Activated CD8-positive, alpha-beta T cell treated with anti-CD3 and anti-CD28 coated beads for 36 hours (primary cell): ENCODE data around the gene ZC3HAV1L. TPM values are rescaled to one million over a fixed set of nuclear protein-coding genes. Genes with fewer than 3 reads are reported as not detected.
"Not testable (repeated sequence)": the region's sequence is repeated elsewhere in the genome, so short reads cannot be mapped to it uniquely, and the experiment has no call there.

Source experiments
- ATAC-seq: fragments of 200-7000 bp; cut with Tn5 transposase; one replicate; pipeline ENCODE4 v1.10.0; 2021; ENCODE audit warnings: mild to moderate bottlenecking, moderate library complexity
- CTCF ChIA-PET: fragments of 350-600 bp; sonication (Branson Sonifier 250); formaldehyde crosslinking; loops from one replicate; lab custom pipeline; 2021; ENCODE audit warnings: antibody characterized with exemption; lab: Charles Lee
- POLR2A ChIA-PET: fragments of 350-600 bp; sonication (Branson Sonifier 250); formaldehyde crosslinking; loops from one replicate; lab custom pipeline; 2021; ENCODE audit warnings: antibody characterized with exemption; lab: Charles Lee
- DNase-seq: peaks from one replicate; pipeline ENCODE4 v3.0.0-alpha.2; 2020
- H3K27ac Mint-ChIP-seq: one replicate; pipeline ENCODE4 v1.8.0; 2021; ENCODE audit warnings: mild to moderate bottlenecking, mixed read lengths
- H3K27me3 Mint-ChIP-seq: one replicate; pipeline ENCODE4 v1.8.0; 2021; ENCODE audit warnings: mixed read lengths
- H3K36me3 Mint-ChIP-seq: one replicate; pipeline ENCODE4 v1.8.0; 2021; ENCODE audit warnings: low read depth, mixed read lengths
- H3K4me1 Mint-ChIP-seq: one replicate; pipeline ENCODE4 v1.8.0; 2021; ENCODE audit warnings: low read depth, mixed read lengths
- H3K4me3 Mint-ChIP-seq: one replicate; pipeline ENCODE4 v1.8.0; 2021; ENCODE audit warnings: mild to moderate bottlenecking, moderate library complexity, mixed read lengths
- H3K9me3 Mint-ChIP-seq: one replicate; pipeline ENCODE4 v1.8.0; 2021; ENCODE audit warnings: mixed read lengths
- intact Hi-C: fragments of 100-400 bp; cut with micrococcal nuclease; formaldehyde crosslinking; loops from one replicate; pipeline ENCODE4 v1.10.0; 2022
- total RNA-seq, 2 experiments: library from RNA; stranded (reverse); gene quantifications; one replicate each; pipeline ENCODE4 v1.2.3, GENCODE V29; 2021
- TF ChIP-seq, protein P1 (sequence below): fragments of 200-600 bp; IDR thresholded peaks from one replicate; pipeline ENCODE4 v1.8.0; 2022; ENCODE audit warnings: antibody characterized with exemption, mild to moderate bottlenecking

Gene ZC3HAV1L
- total RNA-seq, 2 experiments from 2014 or later: 19.9 TPM

DNA sequence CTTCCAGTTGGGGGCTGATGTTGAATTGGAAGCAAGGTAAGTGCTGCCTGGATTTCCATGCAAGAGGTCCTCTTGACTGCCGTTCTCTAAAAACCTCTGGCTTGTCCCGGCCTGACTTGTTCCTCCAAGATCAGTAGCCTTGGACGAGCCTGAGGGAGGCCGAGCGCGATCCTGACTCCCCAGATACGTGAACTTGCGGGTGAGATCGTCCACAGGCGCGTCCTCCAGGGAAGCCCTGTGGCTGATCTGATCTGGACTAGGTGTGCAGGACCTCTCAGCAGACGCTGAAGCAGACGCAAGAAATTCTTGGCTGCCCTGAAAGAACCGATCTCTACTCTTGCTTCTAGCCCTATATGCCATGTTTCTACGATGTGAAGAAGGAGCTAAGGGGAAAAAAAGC, 44.0 kb upstream of the ZC3HAV1L start:
- peaks cover 88% of the 10 kb centered on the region for H3K36me3 Mint-ChIP-seq
- POLR2A ChIA-PET: interaction anchor here (0.8 to 3.2 kb wide), 4 partner anchors 8 to 177 kb away, joined by 3 to 10 read pairs (median 5); no protein-coding TSS in a partner anchor
- no peak for DNase-seq
- peak overlapping the region; percentile 91 for H3K27ac Mint-ChIP-seq
- no peaks in the 10 kb centered on the region for H3K9me3 Mint-ChIP-seq
- peaks cover 76% of the 10 kb centered on the region for H3K4me1 Mint-ChIP-seq
- TF ChIP-seq, protein P1, sequence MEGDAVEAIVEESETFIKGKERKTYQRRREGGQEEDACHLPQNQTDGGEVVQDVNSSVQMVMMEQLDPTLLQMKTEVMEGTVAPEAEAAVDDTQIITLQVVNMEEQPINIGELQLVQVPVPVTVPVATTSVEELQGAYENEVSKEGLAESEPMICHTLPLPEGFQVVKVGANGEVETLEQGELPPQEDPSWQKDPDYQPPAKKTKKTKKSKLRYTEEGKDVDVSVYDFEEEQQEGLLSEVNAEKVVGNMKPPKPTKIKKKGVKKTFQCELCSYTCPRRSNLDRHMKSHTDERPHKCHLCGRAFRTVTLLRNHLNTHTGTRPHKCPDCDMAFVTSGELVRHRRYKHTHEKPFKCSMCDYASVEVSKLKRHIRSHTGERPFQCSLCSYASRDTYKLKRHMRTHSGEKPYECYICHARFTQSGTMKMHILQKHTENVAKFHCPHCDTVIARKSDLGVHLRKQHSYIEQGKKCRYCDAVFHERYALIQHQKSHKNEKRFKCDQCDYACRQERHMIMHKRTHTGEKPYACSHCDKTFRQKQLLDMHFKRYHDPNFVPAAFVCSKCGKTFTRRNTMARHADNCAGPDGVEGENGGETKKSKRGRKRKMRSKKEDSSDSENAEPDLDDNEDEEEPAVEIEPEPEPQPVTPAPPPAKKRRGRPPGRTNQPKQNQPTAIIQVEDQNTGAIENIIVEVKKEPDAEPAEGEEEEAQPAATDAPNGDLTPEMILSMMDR: no peak
- intact Hi-C loops: loop anchor here (10.0 kb wide), 1 partner anchor 195 kb away; no protein-coding TSS in a partner anchor
- no peak for ATAC-seq
- CTCF ChIA-PET: interaction anchor here (0.8 to 1.3 kb wide), 3 partner anchors 8 to 20 kb away, joined by 3 to 4 read pairs (median 3); no protein-coding TSS in a partner anchor
- H3K4me3 Mint-ChIP-seq: no peak overlapping the region
- H3K27me3 Mint-ChIP-seq: no peaks in the 10 kb centered on the region

- H3K4me1 Mint-ChIP-seq: peaks cover 72% of the 10 kb centered on the region
- TF ChIP-seq, protein P1: no peak
- no peak for DNase-seq
- ChIA-PET CTCF (interaction anchor here (1.2 kb wide), 1 partner anchor 69 kb away, joined by 3 read pairs; no protein-coding TSS in a partner anchor), POLR2A (interaction anchor here (0.6 to 3.2 kb wide), 3 partner anchors 9 to 176 kb away, joined by 4 to 10 read pairs (median 5); no protein-coding TSS in a partner anchor)
- intact Hi-C loops: loop anchor here (10.0 kb wide), 1 partner anchor 194 kb away; no protein-coding TSS in a partner anchor
- no peak for ATAC-seq
- no peak overlapping the region for H3K4me3 Mint-ChIP-seq
- no peaks in the 10 kb centered on the region for H3K9me3 Mint-ChIP-seq
- H3K27me3 Mint-ChIP-seq: no peaks in the 10 kb centered on the region
- H3K27ac Mint-ChIP-seq: peak overlapping the region; percentile 91
- peaks cover 83% of the 10 kb centered on the region for H3K36me3 Mint-ChIP-seq
These were observed 43.1 kb upstream of the ZC3HAV1L start for GRCh38 chr7:139078911-139079310.

- Mint-ChIP-seq H3K36me3 (peaks cover 83% of the 10 kb centered on the region), H3K27ac (peak overlapping the region; percentile 91), H3K9me3 (no peaks in the 10 kb centered on the region), H3K27me3 (no peaks in the 10 kb centered on the region), H3K4me1 (peaks cover 73% of the 10 kb centered on the region), H3K4me3 (no peak overlapping the region)
- POLR2A ChIA-PET: interaction anchor here (0.6 to 3.2 kb wide), 4 partner anchors 9 to 175 kb away, joined by 3 to 10 read pairs (median 4); no protein-coding TSS in a partner anchor
- CTCF ChIA-PET: interaction anchor here (1.2 to 1.7 kb wide), 2 partner anchors 35 to 68 kb away, joined by 3 read pairs; no protein-coding TSS in a partner anchor
- DNase-seq (no peak), ATAC-seq (no peak)
- intact Hi-C loops: loop anchor here (10.0 kb wide), 1 partner anchor 194 kb away; no protein-coding TSS in a partner anchor
- TF ChIP-seq, protein P1: no peak
These were observed 42.6 kb upstream of the ZC3HAV1L start for GRCh38 chr7:139078399-139078798.

DNA sequence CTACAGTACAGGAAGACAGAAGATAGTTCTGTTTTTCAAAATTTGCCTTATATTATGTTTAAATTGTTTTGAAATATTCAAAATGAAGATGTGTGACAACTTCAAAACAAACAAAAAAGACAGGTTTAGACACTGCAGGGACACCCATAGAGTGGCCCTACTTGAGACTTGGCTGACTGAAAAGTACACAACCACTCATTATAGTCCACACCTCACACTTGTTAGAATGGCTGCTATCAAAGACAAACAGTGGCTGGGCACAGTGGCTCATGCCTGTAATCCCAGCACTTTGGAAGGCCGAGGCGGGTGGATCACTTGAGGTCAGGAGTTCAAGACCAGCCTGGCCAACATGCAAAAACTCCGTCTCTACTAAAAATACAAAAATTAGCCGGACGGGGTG, 41.9 kb upstream of the ZC3HAV1L start:
- ChIA-PET POLR2A (interaction anchor here (0.8 to 1.2 kb wide), 3 partner anchors 20 to 28 kb away, joined by 3 to 4 read pairs (median 3); no protein-coding TSS in a partner anchor), CTCF (interaction anchor here (1.7 to 3.8 kb wide), 2 partner anchors 17 to 34 kb away, joined by 3 to 37 read pairs; no protein-coding TSS in a partner anchor)
- H3K27me3 Mint-ChIP-seq, ATAC-seq, DNase-seq, H3K9me3 Mint-ChIP-seq, H3K4me3 Mint-ChIP-seq: not testable (repeated sequence)
- Mint-ChIP-seq H3K36me3 (peaks cover 82% of the 10 kb centered on the region), H3K27ac (peak overlapping the region; percentile 91), H3K4me1 (peaks cover 71% of the 10 kb centered on the region)
- intact Hi-C loops: loop anchor here (10.0 kb wide), 1 partner anchor 193 kb away; no protein-coding TSS in a partner anchor

DNA sequence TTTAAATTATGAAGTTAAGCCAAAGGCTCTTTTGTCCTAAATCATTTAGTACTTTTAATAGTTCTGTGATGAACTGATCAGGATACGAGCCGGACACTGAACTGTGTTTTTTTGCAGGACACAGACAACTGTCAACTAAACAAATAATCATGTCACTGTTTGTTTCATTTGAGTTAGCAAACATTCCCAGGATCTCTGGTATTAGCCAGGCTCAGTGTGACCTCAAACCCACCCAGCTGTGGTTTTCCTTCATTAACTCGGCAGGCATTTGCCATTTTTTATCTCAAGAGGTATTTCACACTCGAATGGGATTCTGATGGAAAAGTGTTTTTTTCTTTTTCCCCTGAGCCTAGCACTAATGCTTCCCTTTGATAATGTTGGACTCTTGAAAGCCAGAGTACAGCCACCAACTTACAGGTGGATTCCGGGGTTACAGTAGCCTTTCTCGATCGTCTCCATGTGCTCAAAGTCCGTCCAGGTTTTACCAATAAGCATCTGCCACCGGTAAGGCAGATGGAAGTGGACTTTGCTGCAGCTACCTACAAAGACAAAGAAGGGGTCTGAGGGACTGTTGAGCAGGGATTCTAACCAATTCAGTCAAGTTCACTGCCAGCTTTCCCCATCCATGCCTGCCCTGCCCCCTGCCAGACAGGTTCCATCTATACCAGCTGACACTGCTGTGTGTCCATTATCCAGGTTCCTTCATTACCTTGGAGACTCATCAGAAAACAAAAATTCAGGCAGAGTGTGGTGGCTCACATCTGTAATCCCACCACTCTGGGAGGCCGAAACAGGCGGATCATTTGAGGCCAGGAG, 40.2 kb upstream of the ZC3HAV1L start:
- CTCF ChIA-PET: interaction anchor here (0.8 to 3.9 kb wide), 26 partner anchors 9 to 189 kb away, joined by 3 to 43 read pairs (median 8); partner anchors contain the start of gene ZC3HAV1L
- Mint-ChIP-seq H3K27me3 (no peaks in the 10 kb centered on the region), H3K9me3 (no peaks in the 10 kb centered on the region), H3K27ac (peak overlapping the region; percentile 79), H3K36me3 (peaks cover 82% of the 10 kb centered on the region), H3K4me1 (peaks cover 72% of the 10 kb centered on the region), H3K4me3 (no peak overlapping the region)
- intact Hi-C loops: loop anchor here (10.0 kb wide), 1 partner anchor 191 kb away; no protein-coding TSS in a partner anchor
- DNase-seq (no peak), ATAC-seq (no peak)
- TF ChIP-seq, protein P1: no peak
- POLR2A ChIA-PET: interaction anchor here (1.0 to 3.5 kb wide), 8 partner anchors 8 to 65 kb away, joined by 3 to 15 read pairs (median 4); no protein-coding TSS in a partner anchor
